ENCODE data around the gene SPINT4.

Gene SPINT4

GRCh38 chr20:45774945-45775344 lies 52.8 kb downstream of the SPINT4 start:
- Histone ChIP-seq H2AFZ (ENCODE audit: low read depth, low read length) (no peak overlapping the region), H3K27me3 (ENCODE audit: insufficient read depth, low read length) (no peaks in the 10 kb centered on the region), H3K9me3 (ENCODE audit: low read length) (no peaks in the 10 kb centered on the region), H3K36me3 (ENCODE audit: insufficient read depth, low read length) (no peaks in the 10 kb centered on the region), H3K4me3 (ENCODE audit: low read length) (no peak overlapping the region), H3K4me1 (ENCODE audit: insufficient read depth, low read length) (peaks cover 3% of the 10 kb centered on the region)

GRCh38 chr20:45775411-45775810 lies 53.3 kb downstream of the SPINT4 start:
- Histone ChIP-seq H3K4me3 (ENCODE audit: low read length) (no peak overlapping the region), H3K4me1 (ENCODE audit: insufficient read depth, low read length) (peaks cover 3% of the 10 kb centered on the region), H3K9me3 (ENCODE audit: low read length) (no peaks in the 10 kb centered on the region), H2AFZ (ENCODE audit: low read depth, low read length) (no peak overlapping the region), H3K36me3 (ENCODE audit: insufficient read depth, low read length) (no peaks in the 10 kb centered on the region), H3K27me3 (ENCODE audit: insufficient read depth, low read length) (no peaks in the 10 kb centered on the region)

Measured in neuron (in vitro differentiated cells).